ENCODE results near the gene NGLY1.

The NGLY1 gene, protein sequence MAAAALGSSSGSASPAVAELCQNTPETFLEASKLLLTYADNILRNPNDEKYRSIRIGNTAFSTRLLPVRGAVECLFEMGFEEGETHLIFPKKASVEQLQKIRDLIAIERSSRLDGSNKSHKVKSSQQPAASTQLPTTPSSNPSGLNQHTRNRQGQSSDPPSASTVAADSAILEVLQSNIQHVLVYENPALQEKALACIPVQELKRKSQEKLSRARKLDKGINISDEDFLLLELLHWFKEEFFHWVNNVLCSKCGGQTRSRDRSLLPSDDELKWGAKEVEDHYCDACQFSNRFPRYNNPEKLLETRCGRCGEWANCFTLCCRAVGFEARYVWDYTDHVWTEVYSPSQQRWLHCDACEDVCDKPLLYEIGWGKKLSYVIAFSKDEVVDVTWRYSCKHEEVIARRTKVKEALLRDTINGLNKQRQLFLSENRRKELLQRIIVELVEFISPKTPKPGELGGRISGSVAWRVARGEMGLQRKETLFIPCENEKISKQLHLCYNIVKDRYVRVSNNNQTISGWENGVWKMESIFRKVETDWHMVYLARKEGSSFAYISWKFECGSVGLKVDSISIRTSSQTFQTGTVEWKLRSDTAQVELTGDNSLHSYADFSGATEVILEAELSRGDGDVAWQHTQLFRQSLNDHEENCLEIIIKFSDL

DNA sequence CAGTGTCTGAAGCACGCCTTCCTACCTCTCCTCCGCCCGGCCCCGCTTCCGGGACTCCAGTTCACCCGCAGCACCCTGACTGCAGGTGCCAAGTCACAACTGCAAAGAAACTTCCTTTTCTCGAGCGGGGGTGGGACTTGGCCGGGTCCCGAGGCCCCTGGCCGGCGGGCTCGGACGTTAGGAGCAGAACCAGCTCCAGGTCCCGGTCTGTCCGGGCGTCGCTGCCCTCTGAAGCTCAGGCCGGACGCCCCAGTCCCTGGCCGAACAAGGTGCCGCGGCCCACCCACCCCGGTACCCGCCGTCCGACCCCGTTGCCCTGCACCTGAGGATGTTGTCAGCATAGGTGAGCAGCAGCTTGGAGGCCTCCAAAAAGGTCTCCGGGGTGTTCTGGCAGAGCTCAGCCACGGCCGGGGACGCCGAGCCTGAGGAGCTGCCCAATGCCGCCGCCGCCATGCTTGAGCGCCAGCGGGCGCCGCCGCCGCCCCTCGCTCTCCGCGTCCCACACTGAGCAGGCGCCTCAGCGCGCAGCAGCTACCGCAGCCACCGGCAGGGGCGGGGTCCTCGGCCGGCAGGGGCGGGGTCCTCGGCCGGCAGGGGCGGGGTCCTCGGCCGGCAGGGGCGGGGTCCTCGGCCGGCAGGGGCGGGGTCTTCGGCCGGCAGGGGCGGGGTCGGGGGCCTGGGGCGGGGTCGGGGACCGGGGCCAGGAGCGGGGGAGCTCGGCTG is at the start of gene NGLY1:
Gene NGLY1, minus strand, starts transcription at position 506 of the 723 bp plus-strand sequence. Its CDS starts 53 bp downstream, at position 453.
- peak; percentile 52 for DNase-seq

- DNase-seq: peak; percentile 51
Measured at GRCh38 chr3:25831578-25831977, 48.3 kb upstream of the NGLY1 start.

DNA sequence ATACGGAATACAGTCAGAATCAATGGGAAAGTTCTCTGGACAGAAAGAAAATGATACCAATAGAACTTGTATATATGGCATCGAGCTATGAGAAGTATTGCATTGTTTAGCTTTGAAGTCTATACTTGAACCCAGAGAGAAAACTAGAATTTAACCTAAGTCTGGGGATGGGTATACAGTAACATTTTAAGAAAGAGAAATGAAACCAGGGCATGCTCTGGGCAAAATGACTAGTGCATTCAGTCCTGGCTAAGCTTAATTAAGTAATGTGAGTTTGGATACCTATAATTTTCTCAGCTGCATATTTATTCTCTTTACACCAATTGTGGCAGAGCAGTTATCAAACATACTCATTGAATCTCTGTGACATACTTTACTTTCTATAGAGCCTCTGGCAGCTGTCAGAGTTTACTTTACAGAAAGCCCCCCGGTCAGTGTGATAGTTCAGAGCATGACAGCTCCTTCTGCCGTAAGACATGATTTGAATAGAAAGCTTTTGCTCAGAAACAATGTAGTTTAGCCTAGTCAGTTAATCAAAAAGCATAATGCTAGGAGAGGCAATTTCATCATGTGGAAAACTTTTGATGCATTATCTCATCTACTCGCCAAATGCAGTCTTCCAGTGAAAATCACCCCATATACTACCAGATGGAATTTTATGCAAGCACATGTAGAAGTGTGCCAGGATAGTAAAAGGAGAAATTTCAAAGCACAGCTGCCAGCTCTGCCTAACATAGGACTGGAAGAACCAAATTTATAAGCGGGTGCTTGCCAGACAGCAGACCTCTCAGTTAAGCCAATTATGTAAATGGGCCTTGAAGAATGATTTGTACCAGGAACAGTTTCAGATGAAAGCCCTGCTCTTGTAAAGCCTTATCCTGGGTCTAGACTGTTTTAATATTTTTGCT is 47.4 kb upstream of the NGLY1 start:
- DNase-seq: no peak

GRCh38 chr3:25826510-25826909 is 43.3 kb upstream of the NGLY1 start:
- no peak for DNase-seq

DNA sequence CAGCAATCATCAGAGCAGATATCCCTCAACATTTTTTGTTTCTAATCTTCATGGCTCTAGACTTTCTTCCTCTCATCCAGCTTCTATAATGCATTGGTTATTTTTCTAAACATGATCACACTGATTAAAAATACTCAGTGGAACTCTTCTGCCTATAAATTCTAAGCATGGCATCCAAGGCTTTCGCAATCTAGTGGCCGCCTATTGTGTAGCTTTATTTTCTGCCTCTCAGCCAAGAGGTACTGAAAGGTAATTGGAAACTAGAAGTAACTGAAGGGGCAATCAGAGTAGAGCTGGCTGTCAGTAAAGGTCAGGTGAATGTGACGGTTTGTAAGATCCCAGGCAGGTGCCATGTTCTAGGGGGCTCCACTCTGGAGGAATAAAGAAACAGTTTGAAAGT is 40.1 kb upstream of the NGLY1 start:
- no peak for DNase-seq

DNA sequence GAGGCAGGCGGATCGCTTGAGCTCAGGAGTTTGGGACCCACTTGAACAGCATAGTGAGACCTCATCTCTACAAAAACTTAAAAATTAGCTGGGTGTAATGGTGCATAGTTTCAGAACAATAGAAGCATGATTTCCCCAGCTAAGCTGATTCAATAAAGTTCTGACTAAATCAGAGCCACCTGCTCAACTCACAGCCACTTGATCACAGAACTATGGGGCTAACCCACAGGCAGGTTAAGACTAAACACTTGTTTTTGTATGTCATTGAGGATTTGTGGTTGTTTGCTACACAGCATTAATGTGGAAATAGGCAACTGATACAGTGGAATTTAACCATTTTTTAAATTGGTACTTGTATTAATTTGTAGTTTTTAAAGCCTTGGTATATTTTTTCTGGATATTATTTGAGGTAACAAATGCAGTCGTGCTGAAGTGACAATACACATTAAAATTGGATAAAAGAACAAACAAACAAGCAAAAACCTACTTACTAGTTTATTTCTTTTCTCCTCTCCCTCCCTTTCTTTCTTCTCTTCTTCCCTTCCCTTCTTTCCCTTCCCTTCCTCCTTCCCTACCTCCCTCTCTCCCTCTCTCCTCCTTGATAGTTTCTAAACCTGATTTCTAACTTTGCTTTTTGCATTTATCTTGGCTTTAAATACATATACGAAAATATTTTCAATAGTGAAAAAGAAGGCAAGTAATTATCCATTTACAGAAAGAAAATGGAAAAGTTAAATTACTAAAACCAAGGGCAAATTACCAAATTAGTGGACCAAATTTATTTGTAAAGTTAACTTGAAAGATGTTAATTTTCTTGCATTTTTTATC is 38.7 kb upstream of the NGLY1 start:
- no peak for DNase-seq

GRCh38 chr3:25820816-25821486 is 37.7 kb upstream of the NGLY1 start:
- DNase-seq: no peak

GRCh38 chr3:25820366-25820765 is 37.1 kb upstream of the NGLY1 start:
- peak; percentile 85 for DNase-seq

DNA sequence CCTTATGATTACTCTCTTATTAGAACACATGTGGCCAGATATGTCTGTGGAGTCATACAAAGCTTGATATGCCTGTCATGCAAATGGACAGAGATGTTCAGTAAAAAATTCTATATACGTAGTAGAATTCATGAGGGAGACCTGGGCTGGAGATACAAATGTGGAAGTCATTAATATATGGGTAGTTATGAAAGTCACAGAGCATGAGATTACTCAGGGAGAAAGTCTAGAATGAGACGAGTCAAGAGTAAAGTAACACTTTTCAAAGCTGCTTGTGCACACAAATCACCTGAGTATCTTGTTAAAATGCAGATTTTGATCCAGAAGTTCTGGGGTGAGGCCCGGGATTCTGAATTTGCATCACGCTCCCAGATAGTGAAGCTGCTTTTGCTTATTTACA is 35.1 kb upstream of the NGLY1 start:
- no peak for DNase-seq

GRCh38 chr3:25817638-25818037 is 34.4 kb upstream of the NGLY1 start:
- DNase-seq: no peak

GRCh38 chr3:25817107-25817506 is 33.9 kb upstream of the NGLY1 start:
- DNase-seq: no peak

DNA sequence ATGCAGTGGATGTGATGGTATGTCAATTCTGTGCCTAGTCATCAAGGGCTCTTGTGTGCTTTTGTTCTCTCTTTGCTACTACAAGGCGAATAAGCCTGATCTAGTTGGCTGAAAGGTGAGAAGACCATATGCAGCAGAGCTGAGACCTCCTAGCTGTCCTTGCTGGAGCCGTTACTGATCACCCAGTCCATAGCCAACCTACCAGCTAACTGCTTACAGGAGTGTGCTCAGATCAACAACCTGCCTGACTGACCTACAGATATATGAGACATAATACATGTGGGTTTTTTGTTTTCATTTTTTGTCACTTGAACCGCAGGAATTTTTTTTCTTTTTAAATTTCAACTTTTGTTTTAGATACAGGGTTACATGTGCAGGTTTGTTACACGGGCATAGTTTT is 29.4 kb upstream of the NGLY1 start:
- no peak for DNase-seq

DNA sequence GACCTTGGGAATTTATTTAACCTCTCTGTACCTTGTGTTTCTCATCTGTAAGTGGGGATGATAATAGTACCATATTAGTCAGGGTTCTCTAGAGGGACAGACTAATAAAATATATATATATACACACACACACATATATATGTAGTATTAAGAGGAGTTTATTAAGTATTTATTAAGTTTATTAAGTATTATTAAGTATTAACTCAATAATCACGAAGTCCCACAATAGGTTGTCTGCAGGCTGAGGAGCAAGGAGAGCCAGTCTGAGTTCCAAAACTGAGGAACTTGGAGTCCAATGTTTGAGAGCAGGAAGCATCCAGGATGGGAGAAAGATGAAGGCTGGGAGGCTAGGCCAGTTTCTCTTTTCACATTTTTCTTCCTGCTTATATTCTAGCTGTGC is 21.4 kb upstream of the NGLY1 start:
- DNase-seq: no peak

- DNase-seq: no peak
Measured at GRCh38 chr3:25803833-25804232, 20.6 kb upstream of the NGLY1 start.

- no peak for DNase-seq
Measured at GRCh38 chr3:25801786-25802185, 18.5 kb upstream of the NGLY1 start.

DNA sequence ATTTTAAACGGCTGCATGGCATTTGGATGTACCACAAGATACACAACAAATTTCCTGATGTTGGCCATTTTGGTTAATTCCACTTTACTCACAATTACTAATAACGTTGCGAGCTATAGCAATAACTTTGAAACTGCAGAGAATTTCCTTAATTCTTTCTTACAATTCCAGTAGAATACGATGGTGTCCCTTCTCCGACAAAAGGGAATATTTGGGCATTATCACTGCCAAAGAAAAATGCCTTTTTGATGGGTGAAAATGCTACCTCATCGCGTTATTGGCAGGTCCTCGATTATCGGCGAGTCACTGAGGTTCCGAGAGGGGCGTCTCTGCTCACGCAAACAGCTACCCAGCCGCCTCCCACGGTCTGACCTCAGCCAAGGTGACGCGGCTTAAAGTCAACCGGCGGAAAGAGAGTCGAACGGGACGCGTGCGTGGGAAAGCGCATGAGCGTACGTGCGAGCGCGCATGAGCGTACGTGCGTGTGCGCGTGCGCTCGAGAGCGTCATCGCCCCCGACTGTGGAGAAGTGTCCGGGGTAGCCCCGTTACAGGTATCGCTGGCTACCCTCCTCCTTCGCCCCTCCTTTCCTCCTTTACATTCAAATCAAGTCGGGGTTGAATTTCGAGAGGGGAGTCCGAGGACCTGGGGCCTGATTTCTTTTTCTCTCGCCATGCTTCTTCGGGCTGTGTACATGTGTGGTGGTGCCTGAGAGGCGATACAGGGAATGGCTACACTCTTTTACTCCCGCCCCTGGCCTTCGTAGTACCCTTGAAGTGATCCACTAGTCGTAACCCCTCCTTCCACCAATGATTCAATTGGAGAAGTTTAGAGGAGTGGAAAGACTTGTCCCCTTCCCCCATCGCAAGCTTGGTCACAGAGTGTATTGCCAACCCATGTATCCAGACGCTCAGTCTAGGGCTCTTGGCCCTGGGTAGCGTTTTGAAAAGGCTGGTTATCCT is 6.6 kb upstream of the NGLY1 start, which contains the start of gene OXSM:
Gene OXSM, plus strand, starts transcription at position 495 of the 961 bp plus-strand sequence. CDS start 931 bp downstream, outside the sequence.
- DNase-seq: peak; percentile 72

GRCh38 chr3:25789209-25789595 is 6.0 kb upstream of the NGLY1 start:
- no peak for DNase-seq

- DNase-seq: no peak
Measured at GRCh38 chr3:25787689-25788088, 4.4 kb upstream of the NGLY1 start.

- DNase-seq: peak; percentile 57
Measured at GRCh38 chr3:25785826-25786225, 2.6 kb upstream of the NGLY1 start.

- no peak for DNase-seq
Measured at GRCh38 chr3:25784971-25785370, 1.7 kb upstream of the NGLY1 start.

Data from kidney glomerular epithelial cell (primary cell).